ENCODE data around the gene SRRD.

DNA sequence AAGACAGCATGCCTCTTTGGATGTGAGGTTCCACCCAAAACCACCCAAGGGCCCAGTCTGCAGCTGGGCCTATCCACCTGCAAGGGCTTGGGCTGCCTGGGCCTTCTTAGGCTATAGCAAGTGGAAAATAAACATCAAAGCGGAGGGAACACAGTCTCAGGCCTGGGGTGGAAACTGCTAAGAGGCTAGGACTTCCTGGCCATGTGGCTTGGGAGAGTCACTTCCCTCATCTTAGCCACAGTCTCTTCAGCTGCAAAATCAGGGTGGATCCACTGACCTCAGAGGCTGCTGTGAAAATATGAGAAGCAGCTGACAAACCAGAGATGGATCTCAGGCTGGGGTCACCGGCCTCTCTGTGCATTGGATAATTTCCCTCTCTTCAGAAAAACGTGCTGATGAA is 59.2 kb downstream of the SRRD start:
- TF ChIP-seq POLR2A (IDR thresholded peaks at IDR 0.05), result no peak
- no peak for TF ChIP-seq EP300 (IDR thresholded peaks at IDR 0.05)

Measured in suprapubic skin (tissue), 2 donors.